HEK293 (cell line): ENCODE results near the gene GTF2IRD1.
A peak's percentile ranks its signal among the peaks of the same experiment; 100 is the strongest.

Source experiments
- CTCF ChIA-PET: fragments of 350-600 bp; formaldehyde crosslinking; extraction: SDS; loops from one replicate; lab custom pipeline; 2021; ENCODE audit warnings: antibody characterized with exemption; lab: Yijun Ruan, JAX
- POLR2A ChIA-PET: fragments of 300-600 bp; formaldehyde crosslinking; extraction: SDS; loops from one replicate; lab custom pipeline; 2020; ENCODE audit warnings: antibody characterized with exemption, inconsistent platforms; lab: Yijun Ruan, JAX
- H3K27ac ChIP-seq: fragments of 200-500 bp; sonication (Bioruptor generic); 2 replicates; pipeline ENCODE4 v1.5.1; 2014; ENCODE audit warnings: low read depth, low read length, control low read depth, inconsistent platforms; ENCODE audit errors: extremely low read depth
- H3K36me3 ChIP-seq, 2 experiments: fragments of 200-500 bp in 1 of 2; sonication (Bioruptor generic) in 1 of 2; 1 replicate in 1 of 2; 2 replicates in 1 of 2; pipeline ENCODE4 v1.5.1; 2014 to 2017; ENCODE audit warnings: inconsistent platforms in 2 of 2, low read length in 2 of 2; ENCODE audit not compliant: control insufficient read depth in 2 of 2, insufficient read depth in 1 of 2
- H3K4me1 ChIP-seq: fragments of 200-500 bp; sonication (Bioruptor generic); 2 replicates; pipeline ENCODE4 v1.5.1; 2014; ENCODE audit warnings: mild to moderate bottlenecking, low read length, inconsistent platforms; ENCODE audit not compliant: control insufficient read depth, insufficient read depth
- H3K4me3 ChIP-seq: 2 replicates; pipeline ENCODE4 v1.5.1; 2011; ENCODE audit warnings: low read depth, mild to moderate bottlenecking, control low read depth, low read length, moderate library complexity
- H3K9me3 ChIP-seq: fragments of 200-500 bp; sonication (Bioruptor generic); 2 replicates; pipeline ENCODE4 v1.5.1; 2014; ENCODE audit warnings: low read depth, low read length, inconsistent platforms; ENCODE audit not compliant: control insufficient read depth, insufficient read depth
- BCL11A ChIP-seq: fragments of 450-650 bp; formaldehyde crosslinking; IDR thresholded peaks from 2 replicates; pipeline ENCODE4 v1.5.1; 2016; ENCODE audit warnings: low read depth, missing biosample characterization, missing genetic modification characterization
- GLIS1 ChIP-seq: fragments of 450-650 bp; formaldehyde crosslinking; IDR thresholded peaks from 2 replicates; pipeline ENCODE4 v1.5.1; 2016; ENCODE audit warnings: missing biosample characterization, missing genetic modification characterization
- PRDM10 ChIP-seq: fragments of 450-650 bp; formaldehyde crosslinking; IDR thresholded peaks from 2 replicates; pipeline ENCODE4 v1.5.1; 2016; ENCODE audit warnings: missing biosample characterization, missing genetic modification characterization
- ZBTB11 ChIP-seq: fragments of 450-650 bp; formaldehyde crosslinking; conservative IDR thresholded peaks from 2 replicates; pipeline ENCODE4 v1.5.1; 2016; ENCODE audit warnings: low read depth, missing biosample characterization, missing genetic modification characterization
- ZBTB7A ChIP-seq: fragments of 450-650 bp; formaldehyde crosslinking; IDR thresholded peaks from 2 replicates; pipeline ENCODE4 v1.5.1; 2016; ENCODE audit warnings: low read depth, missing biosample characterization, missing genetic modification characterization
- ZFHX2 ChIP-seq: fragments of 450-650 bp; formaldehyde crosslinking; conservative IDR thresholded peaks from 2 replicates; pipeline ENCODE4 v1.5.1; 2016; ENCODE audit warnings: missing biosample characterization, missing genetic modification characterization
- ZNF169 ChIP-seq: fragments of 450-650 bp; formaldehyde crosslinking; IDR thresholded peaks from 2 replicates; pipeline ENCODE4 v1.5.1; 2016; ENCODE audit warnings: missing biosample characterization, missing genetic modification characterization
- ZNF354C ChIP-seq: fragments of 450-650 bp; formaldehyde crosslinking; IDR thresholded peaks from 2 replicates; pipeline ENCODE4 v1.5.1; 2016; ENCODE audit warnings: missing biosample characterization, missing genetic modification characterization, low read depth, borderline replicate concordance
- ZNF521 ChIP-seq: fragments of 450-650 bp; formaldehyde crosslinking; IDR thresholded peaks from 2 replicates; pipeline ENCODE4 v1.5.1; 2017; ENCODE audit warnings: missing biosample characterization, mild to moderate bottlenecking, missing genetic modification characterization
- ZNF571 ChIP-seq: fragments of 450-650 bp; formaldehyde crosslinking; IDR thresholded peaks from 2 replicates; pipeline ENCODE4 v1.5.0; 2017; ENCODE audit warnings: missing biosample characterization, missing genetic modification characterization
- ZNF585B ChIP-seq: fragments of 450-650 bp; formaldehyde crosslinking; IDR thresholded peaks from 2 replicates; pipeline ENCODE4 v1.5.1; 2016; ENCODE audit warnings: missing biosample characterization, missing genetic modification characterization
- TF ChIP-seq, protein P1 (sequence below): fragments of 450-650 bp; formaldehyde crosslinking; IDR thresholded peaks from 2 replicates; pipeline ENCODE4 v1.5.1; 2016; ENCODE audit warnings: missing biosample characterization, missing genetic modification characterization

GTF2IRD1 gene

GRCh38 chr7:74584160-74584954, 130.7 kb downstream of the GTF2IRD1 start:
- H3K9me3 ChIP-seq, result no peaks in the 10 kb centered on the region
- H3K4me3 ChIP-seq, result no peak overlapping the region
- no peak for TF ChIP-seq ZNF571
- no peak for TF ChIP-seq ZNF169 (tag by site-specific recombination)
- peak; percentile 65 for TF ChIP-seq PRDM10
- peak; percentile 23 for TF ChIP-seq GLIS1
- ChIA-PET CTCF (interaction anchor here (0.6 to 1.5 kb wide), 3 partner anchors 18 to 435 kb away, joined by 3 to 4 read pairs (median 4); no protein-coding TSS in a partner anchor), POLR2A (no interaction called here)
- H3K36me3 ChIP-seq, result no peaks in the 10 kb centered on the region; a peak in 1 of 3 replicates
- no peak overlapping the region for H3K27ac ChIP-seq
- H3K4me1 ChIP-seq, result no peaks in the 10 kb centered on the region

DNA sequence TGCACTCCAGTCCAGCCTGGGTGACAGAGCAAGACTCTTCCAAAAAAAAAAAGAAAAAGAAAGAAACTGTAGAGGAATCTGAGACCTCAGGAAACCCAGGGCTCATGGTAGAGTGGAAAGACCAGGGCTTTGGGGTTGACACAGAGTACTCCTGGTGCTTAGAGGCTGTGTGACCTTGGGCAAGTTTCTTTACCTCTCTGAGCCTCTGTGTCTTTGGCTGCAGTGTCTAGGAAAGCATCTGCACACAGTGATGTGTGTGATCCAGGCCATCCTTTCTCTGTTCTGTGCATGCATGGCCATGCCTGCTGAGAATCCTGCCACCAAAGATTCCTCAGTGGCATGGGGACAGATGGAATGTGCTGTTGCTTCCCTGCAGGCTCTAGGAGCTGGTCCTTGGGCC, 132.1 kb downstream of the GTF2IRD1 start:
- H3K4me1 ChIP-seq, result no peaks in the 10 kb centered on the region
- TF ChIP-seq ZBTB7A (tag by site-specific recombination), result no peak
- no peak for TF ChIP-seq ZBTB11
- TF ChIP-seq ZNF585B (tag by site-specific recombination), result no peak
- no peak for TF ChIP-seq ZFHX2
- no peak for TF ChIP-seq ZNF354C
- TF ChIP-seq ZNF521 (tag by site-specific recombination), result no peak
- TF ChIP-seq BCL11A (tag by site-specific recombination), result no peak
- TF ChIP-seq, protein P1, sequence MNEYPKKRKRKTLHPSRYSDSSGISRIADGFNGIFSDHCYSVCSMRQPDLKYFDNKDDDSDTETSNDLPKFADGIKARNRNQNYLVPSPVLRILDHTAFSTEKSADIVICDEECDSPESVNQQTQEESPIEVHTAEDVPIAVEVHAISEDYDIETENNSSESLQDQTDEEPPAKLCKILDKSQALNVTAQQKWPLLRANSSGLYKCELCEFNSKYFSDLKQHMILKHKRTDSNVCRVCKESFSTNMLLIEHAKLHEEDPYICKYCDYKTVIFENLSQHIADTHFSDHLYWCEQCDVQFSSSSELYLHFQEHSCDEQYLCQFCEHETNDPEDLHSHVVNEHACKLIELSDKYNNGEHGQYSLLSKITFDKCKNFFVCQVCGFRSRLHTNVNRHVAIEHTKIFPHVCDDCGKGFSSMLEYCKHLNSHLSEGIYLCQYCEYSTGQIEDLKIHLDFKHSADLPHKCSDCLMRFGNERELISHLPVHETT (tag by site-specific recombination), result no peak
- TF ChIP-seq PRDM10, result no peak
- POLR2A ChIA-PET, result no interaction called here
- H3K4me3 ChIP-seq, result no peak overlapping the region
- CTCF ChIA-PET, result interaction anchor here (0.7 kb wide), 1 partner anchor 184 kb away, joined by 3 read pairs; no protein-coding TSS in a partner anchor
- H3K36me3 ChIP-seq, result peaks cover 0 to 10% of the 10 kb centered on the region in 2 experiments; a peak in 2 of 3 replicates
- no peak overlapping the region for H3K27ac ChIP-seq
- H3K9me3 ChIP-seq, result no peaks in the 10 kb centered on the region
